ENCODE results near the gene RBBP4. TPM values are rescaled to one million over a fixed set of nuclear protein-coding genes. Genes with fewer than 3 reads are reported as not detected.
A peak's percentile ranks its signal among the peaks of the same experiment; 100 is the strongest.

Gene RBBP4
- total RNA-seq, 1 donor from 2014 or later = 155 TPM

- no peak overlapping the region for H3K27ac Mint-ChIP-seq (ENCODE audit: unreplicated experiment)
- no peaks in the 10 kb centered on the region for H3K27me3 Mint-ChIP-seq (ENCODE audit: low read depth)
- TF ChIP-seq, protein P1, sequence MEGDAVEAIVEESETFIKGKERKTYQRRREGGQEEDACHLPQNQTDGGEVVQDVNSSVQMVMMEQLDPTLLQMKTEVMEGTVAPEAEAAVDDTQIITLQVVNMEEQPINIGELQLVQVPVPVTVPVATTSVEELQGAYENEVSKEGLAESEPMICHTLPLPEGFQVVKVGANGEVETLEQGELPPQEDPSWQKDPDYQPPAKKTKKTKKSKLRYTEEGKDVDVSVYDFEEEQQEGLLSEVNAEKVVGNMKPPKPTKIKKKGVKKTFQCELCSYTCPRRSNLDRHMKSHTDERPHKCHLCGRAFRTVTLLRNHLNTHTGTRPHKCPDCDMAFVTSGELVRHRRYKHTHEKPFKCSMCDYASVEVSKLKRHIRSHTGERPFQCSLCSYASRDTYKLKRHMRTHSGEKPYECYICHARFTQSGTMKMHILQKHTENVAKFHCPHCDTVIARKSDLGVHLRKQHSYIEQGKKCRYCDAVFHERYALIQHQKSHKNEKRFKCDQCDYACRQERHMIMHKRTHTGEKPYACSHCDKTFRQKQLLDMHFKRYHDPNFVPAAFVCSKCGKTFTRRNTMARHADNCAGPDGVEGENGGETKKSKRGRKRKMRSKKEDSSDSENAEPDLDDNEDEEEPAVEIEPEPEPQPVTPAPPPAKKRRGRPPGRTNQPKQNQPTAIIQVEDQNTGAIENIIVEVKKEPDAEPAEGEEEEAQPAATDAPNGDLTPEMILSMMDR (IDR thresholded peaks at IDR 0.05) = no peak
Measured at GRCh38 chr1:32611859-32612188, 39.2 kb upstream of the RBBP4 start.

GRCh38 chr1:32612189-32612881 lies 38.7 kb upstream of the RBBP4 start:
- H3K4me1 Mint-ChIP-seq (ENCODE audit: low read depth) = peaks cover 6% of the 10 kb centered on the region
- no peak for DNase-seq (ENCODE audit: low spot score)
- H3K4me3 Mint-ChIP-seq (ENCODE audit: unreplicated experiment) = peak overlapping the region; percentile 73
- H3K27me3 Mint-ChIP-seq (ENCODE audit: low read depth) = no peaks in the 10 kb centered on the region
- H3K27ac Mint-ChIP-seq (ENCODE audit: unreplicated experiment) = peak overlapping the region; percentile 2
- no peaks in the 10 kb centered on the region for H3K9me3 Mint-ChIP-seq (ENCODE audit: low read depth)
- no peaks in the 10 kb centered on the region for H3K36me3 Mint-ChIP-seq (ENCODE audit: low read depth)
- TF ChIP-seq, protein P1 (IDR thresholded peaks at IDR 0.05) = peak; percentile 59

More at GRCh38 chr1:32611859-32612188, 39.2 kb upstream of the RBBP4 start:
- Mint-ChIP-seq H3K36me3 (ENCODE audit: low read depth) (no peaks in the 10 kb centered on the region), H3K9me3 (ENCODE audit: low read depth) (no peaks in the 10 kb centered on the region), H3K4me1 (ENCODE audit: low read depth) (peaks cover 6% of the 10 kb centered on the region), H3K4me3 (ENCODE audit: unreplicated experiment) (peak overlapping the region; percentile 73)
- DNase-seq (ENCODE audit: low spot score) = no peak

DNA sequence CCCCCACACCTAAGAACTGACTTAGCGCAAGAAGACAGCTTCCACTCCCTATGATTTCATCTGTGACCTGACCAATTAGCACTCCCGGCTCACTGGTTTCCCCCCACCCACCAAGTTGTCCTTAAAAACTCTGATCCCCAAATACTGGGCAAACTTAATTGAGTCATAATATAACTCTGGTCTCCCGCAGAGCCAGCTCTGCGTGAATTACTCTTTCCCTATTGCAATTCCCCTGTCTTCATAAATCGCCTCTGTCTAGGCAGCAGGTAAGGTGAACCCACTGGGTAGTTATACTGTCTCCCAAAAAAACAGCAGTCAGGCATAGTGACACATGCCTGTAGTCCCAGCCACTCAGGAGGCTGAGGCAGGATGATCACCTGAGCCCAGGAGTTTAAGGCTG lies 37.5 kb upstream of the RBBP4 start:
- DNase-seq (ENCODE audit: low spot score) = no peak
- H3K27me3 Mint-ChIP-seq (ENCODE audit: low read depth) = no peaks in the 10 kb centered on the region
- no peak overlapping the region for H3K4me3 Mint-ChIP-seq (ENCODE audit: unreplicated experiment)
- H3K4me1 Mint-ChIP-seq (ENCODE audit: low read depth) = peaks cover 6% of the 10 kb centered on the region
- H3K27ac Mint-ChIP-seq (ENCODE audit: unreplicated experiment) = no peak overlapping the region
- TF ChIP-seq, protein P1 (IDR thresholded peaks at IDR 0.05) = no peak
- H3K9me3 Mint-ChIP-seq (ENCODE audit: low read depth) = no peaks in the 10 kb centered on the region
- no peaks in the 10 kb centered on the region for H3K36me3 Mint-ChIP-seq (ENCODE audit: low read depth)

DNA sequence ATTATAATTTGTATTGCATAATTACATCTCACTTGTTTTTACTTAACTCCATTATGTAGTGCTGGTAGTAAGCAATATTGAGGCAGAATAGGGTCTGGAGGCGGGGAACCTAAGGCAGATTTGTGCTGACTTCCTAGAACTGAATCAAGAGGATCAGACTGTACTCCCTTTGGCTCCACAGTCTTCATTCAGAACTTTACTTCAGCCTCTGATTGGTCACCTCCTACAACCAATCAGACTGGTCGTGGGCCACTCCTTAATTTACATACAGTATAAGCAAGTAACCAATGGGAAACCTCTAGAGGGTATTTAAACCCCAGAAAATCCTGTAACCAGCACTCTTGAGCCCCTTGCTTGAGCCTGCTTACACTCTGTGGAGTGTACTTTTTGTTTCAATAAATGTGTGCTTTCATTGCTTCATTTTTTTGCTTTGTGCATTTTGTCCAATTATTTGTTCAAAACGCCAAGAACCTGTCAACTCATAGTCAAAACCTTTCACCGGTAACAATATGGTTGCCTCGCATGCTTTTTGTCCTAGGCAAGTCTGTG lies 32.3 kb upstream of the RBBP4 start:
- no peaks in the 10 kb centered on the region for H3K27me3 Mint-ChIP-seq (ENCODE audit: low read depth)

DNA sequence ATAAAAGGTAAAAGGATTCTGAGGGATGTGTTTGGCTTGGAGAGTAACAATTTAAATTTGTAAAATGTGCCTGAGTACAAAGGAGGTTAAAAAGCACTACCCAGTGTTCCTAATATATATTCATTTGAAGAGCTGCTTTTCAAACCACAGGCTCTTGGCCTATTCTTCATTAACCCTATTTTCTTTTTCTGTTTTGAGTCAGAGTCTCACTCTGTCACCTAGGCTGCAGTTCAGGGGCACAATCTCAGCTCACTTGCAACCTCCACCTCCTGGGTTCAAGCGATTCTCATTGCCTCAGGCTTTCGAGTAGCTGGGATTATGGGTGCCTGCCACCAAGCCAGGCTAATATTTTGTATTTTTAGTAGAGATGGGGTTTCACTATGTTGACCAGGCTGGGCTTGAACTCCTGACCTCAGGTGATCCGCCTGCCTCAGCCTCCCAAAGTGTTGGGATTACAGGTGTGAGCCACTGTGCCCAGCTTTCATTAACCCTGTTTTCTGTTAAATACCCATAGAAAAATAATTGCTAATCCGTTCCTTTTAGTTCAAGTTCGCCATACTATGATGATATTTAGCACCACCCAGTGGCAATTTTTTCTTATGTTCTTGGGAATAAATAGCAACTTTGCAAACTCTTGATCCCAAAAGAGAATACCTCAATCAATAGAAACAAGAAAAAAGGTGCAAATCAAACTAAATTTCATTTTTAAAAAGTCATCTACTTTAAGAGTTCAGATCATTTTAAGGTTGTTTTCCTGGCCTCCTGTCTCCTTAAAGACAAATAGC lies 31.1 kb upstream of the RBBP4 start:
- TF ChIP-seq, protein P1 (IDR thresholded peaks at IDR 0.05) = peak; percentile 75
- H3K27ac Mint-ChIP-seq (ENCODE audit: unreplicated experiment) = no peak overlapping the region
- peaks cover 6% of the 10 kb centered on the region for H3K36me3 Mint-ChIP-seq (ENCODE audit: low read depth)
- no peak overlapping the region for H3K4me3 Mint-ChIP-seq (ENCODE audit: unreplicated experiment)
- no peaks in the 10 kb centered on the region for H3K4me1 Mint-ChIP-seq (ENCODE audit: low read depth)
- H3K9me3 Mint-ChIP-seq (ENCODE audit: low read depth) = no peaks in the 10 kb centered on the region
- DNase-seq (ENCODE audit: low spot score) = no peak
- no peaks in the 10 kb centered on the region for H3K27me3 Mint-ChIP-seq (ENCODE audit: low read depth)

More for the DNA sequence above, 32.3 kb upstream of the RBBP4 start:
- H3K27ac Mint-ChIP-seq (ENCODE audit: unreplicated experiment) = no peak overlapping the region
- no peaks in the 10 kb centered on the region for H3K9me3 Mint-ChIP-seq (ENCODE audit: low read depth)
- peaks cover 6% of the 10 kb centered on the region for H3K36me3 Mint-ChIP-seq (ENCODE audit: low read depth)
- H3K4me1 Mint-ChIP-seq (ENCODE audit: low read depth) = no peaks in the 10 kb centered on the region
- no peak for DNase-seq (ENCODE audit: low spot score)
- H3K4me3 Mint-ChIP-seq (ENCODE audit: unreplicated experiment) = no peak overlapping the region
- TF ChIP-seq, protein P1 (IDR thresholded peaks at IDR 0.05) = no peak
